GM19238 (cell line): ENCODE results near the gene HSFX3.
"Not testable (repeated sequence)": the region's sequence is repeated elsewhere in the genome, so short reads cannot be mapped to it uniquely, and the experiment has no call there.

Source experiments
- DNase-seq: peaks from one replicate; pipeline ENCODE4 v3.0.0; 2011; ENCODE audit warnings: low spot score; ENCODE audit not compliant: insufficient read length

The HSFX3 gene

GRCh38 chrX:149517308-149517707 is 32.4 kb downstream of the HSFX3 start:
- DNase-seq, result no peak

- no peak for DNase-seq
These were observed 33.1 kb downstream of the HSFX3 start for GRCh38 chrX:149516604-149517003.

- no peak for DNase-seq
These were observed 33.6 kb downstream of the HSFX3 start for GRCh38 chrX:149515954-149516602.

GRCh38 chrX:149513825-149514428 is 35.8 kb downstream of the HSFX3 start:
- no peak for DNase-seq

- DNase-seq, result peak; percentile 29
These were observed 37.4 kb downstream of the HSFX3 start for GRCh38 chrX:149512225-149512885.

- DNase-seq, result no peak
These were observed 38.6 kb downstream of the HSFX3 start for GRCh38 chrX:149511081-149511480.

- no peak for DNase-seq
These were observed 39.3 kb downstream of the HSFX3 start for GRCh38 chrX:149510386-149510785.

- no peak for DNase-seq
These were observed 41.3 kb downstream of the HSFX3 start for GRCh38 chrX:149508467-149508866.

GRCh38 chrX:149506349-149506748 is 43.4 kb downstream of the HSFX3 start:
- no peak for DNase-seq

GRCh38 chrX:149505671-149506070 is 44.1 kb downstream of the HSFX3 start:
- DNase-seq, result no peak

- DNase-seq, result peak; percentile 57
These were observed 44.6 kb downstream of the HSFX3 start, which contains the start of gene IDS for GRCh38 chrX:149504915-149505651. Gene IDS, minus strand, starts transcription at chrX:149505306. Its CDS starts 169 bp downstream, at chrX:149505137.

- DNase-seq, result no peak
These were observed 45.4 kb downstream of the HSFX3 start for GRCh38 chrX:149504226-149504914.

- not testable (repeated sequence) for DNase-seq
These were observed 46.3 kb downstream of the HSFX3 start for GRCh38 chrX:149503446-149503845.

- not testable (repeated sequence) for DNase-seq
These were observed 46.8 kb downstream of the HSFX3 start for GRCh38 chrX:149502923-149503322.

- DNase-seq, result no peak
These were observed 50.0 kb downstream of the HSFX3 start for GRCh38 chrX:149499766-149500165.

GRCh38 chrX:149498767-149499166 is 51.0 kb downstream of the HSFX3 start:
- no peak for DNase-seq
